NCI-H1092 treated with DMSO at 0.1 percent for 48 hours (cell line): ENCODE measurements around the gene LTBP1.
A peak's percentile ranks its signal among the peaks of the same experiment; 100 is the strongest.
"Not testable (repeated sequence)": the region's sequence is repeated elsewhere in the genome, so short reads cannot be mapped to it uniquely, and the experiment has no call there.

Experiments
- DNase-seq: peaks from one replicate; lab custom pipeline; 2025; lab: John Stamatoyannopoulos, UW

The LTBP1 gene

GRCh38 chr2:33430077-33430476 is 483.3 kb downstream of the LTBP1 start:
- no peak for DNase-seq

GRCh38 chr2:33430856-33431255 is 484.1 kb downstream of the LTBP1 start:
- no peak for DNase-seq

- DNase-seq = no peak
These were observed 486.1 kb downstream of the LTBP1 start for GRCh38 chr2:33432871-33433270.

- no peak for DNase-seq
These were observed 486.8 kb downstream of the LTBP1 start for GRCh38 chr2:33433279-33434235.

GRCh38 chr2:33435518-33435917 is 488.8 kb downstream of the LTBP1 start:
- DNase-seq = no peak

- DNase-seq = no peak
These were observed 489.3 kb downstream of the LTBP1 start for GRCh38 chr2:33436083-33436482.

- no peak for DNase-seq
These were observed 490.5 kb downstream of the LTBP1 start for GRCh38 chr2:33437297-33437696.

- DNase-seq = no peak
These were observed 491.1 kb downstream of the LTBP1 start for GRCh38 chr2:33437815-33438214.

- DNase-seq = peak; percentile 20
These were observed 494.6 kb downstream of the LTBP1 start for GRCh38 chr2:33441235-33441810.

- not testable (repeated sequence) for DNase-seq
These were observed 495.3 kb downstream of the LTBP1 start for GRCh38 chr2:33442052-33442451.

GRCh38 chr2:33442528-33443079 is 495.9 kb downstream of the LTBP1 start:
- no peak for DNase-seq

- no peak for DNase-seq
These were observed 496.6 kb downstream of the LTBP1 start for GRCh38 chr2:33443274-33443829.

GRCh38 chr2:33444967-33445366 is 498.2 kb downstream of the LTBP1 start:
- no peak for DNase-seq

- no peak for DNase-seq
These were observed 501.6 kb downstream of the LTBP1 start for GRCh38 chr2:33448220-33448899.
